GM12865 (cell line): ENCODE data around the gene ABHD15.

ENCODE experiments used
- DNase-seq: peaks from one replicate; pipeline ENCODE4 v3.0.0; 2010; ENCODE audit warnings: low read depth
- H3K4me3 ChIP-seq: 2 replicates; pipeline ENCODE4 v1.5.1; 2011; ENCODE audit warnings: mild to moderate bottlenecking, low read depth, low read length, control low read depth
- CTCF ChIP-seq: IDR thresholded peaks from 2 replicates; pipeline ENCODE4 v1.5.1; 2011; ENCODE audit warnings: low read length, control low read depth, low read depth, inconsistent platforms; ENCODE audit not compliant: insufficient read depth; ENCODE audit errors: missing control alignments

Gene ABHD15

GRCh38 chr17:29555840-29556239 lies 11.0 kb downstream of the ABHD15 start:
- DNase-seq, result no peak
- no peak overlapping the region for H3K4me3 ChIP-seq
- no peak for TF ChIP-seq CTCF

GRCh38 chr17:29549177-29549923 lies 17.5 kb downstream of the ABHD15 start:
- no peak overlapping the region for H3K4me3 ChIP-seq
- DNase-seq, result peak; percentile 60
- TF ChIP-seq CTCF, result no peak

- no peak for TF ChIP-seq CTCF
- H3K4me3 ChIP-seq, result no peak overlapping the region
These were observed 20.0 kb downstream of the ABHD15 start for GRCh38 chr17:29546830-29547229.

DNA sequence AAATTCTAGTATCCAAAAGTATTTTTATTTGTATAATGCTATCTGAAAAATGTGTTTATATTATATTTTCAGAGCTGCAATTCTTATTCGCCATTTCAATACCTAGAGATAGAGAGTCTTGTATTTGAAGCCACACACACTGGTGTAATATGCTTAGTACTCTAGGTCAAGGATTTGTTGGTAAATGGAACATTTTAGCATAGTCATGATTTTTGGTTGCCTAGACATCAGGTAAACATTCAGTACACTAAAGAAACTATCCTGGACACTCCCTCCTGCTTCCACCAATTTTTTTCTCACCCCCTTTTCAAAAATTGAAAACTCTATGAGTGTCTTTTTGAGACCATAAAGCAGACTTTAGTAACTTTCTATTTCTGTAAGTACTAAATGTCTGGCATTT lies 20.8 kb downstream of the ABHD15 start:
- DNase-seq, result no peak
- no peak for TF ChIP-seq CTCF
- no peak overlapping the region for H3K4me3 ChIP-seq

More at GRCh38 chr17:29546830-29547229, 20.0 kb downstream of the ABHD15 start:
- no peak for DNase-seq

DNA sequence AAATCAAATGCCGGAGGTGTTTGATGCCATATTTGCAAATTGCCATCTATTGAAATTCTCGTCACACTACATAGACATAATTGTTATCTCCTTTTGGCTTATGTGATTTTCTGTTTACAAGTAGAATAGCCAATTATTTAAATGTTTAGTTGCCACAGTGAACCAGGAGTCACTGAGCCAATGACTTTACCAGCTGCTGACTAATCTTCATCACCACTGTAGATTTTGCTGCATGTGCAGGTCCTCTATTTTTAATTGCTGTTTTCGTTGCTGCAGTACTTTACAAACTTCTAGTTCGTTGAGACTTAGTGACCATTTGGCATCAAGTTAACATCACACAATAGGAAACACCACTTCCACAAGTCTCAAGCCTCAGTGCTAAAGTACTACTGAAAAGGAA lies 22.8 kb downstream of the ABHD15 start:
- H3K4me3 ChIP-seq, result no peak overlapping the region
- no peak for DNase-seq
- TF ChIP-seq CTCF, result no peak

DNA sequence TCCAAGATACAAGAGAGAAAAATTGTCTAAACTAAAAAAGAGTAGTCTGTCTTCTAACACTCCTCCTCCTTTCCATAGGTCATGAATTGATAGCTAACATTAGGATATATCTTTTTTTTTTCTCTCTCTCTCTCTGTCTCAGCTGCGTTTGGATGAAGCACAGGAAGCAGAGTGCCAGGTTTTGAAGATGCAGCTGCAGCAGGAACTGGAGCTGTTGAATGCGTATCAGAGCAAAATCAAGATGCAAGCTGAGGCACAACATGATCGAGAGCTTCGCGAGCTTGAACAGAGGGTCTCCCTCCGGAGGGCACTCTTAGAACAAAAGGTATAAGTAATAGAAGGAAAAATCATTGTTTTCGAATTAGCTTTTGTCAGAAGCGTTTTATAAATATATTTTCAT lies 32.9 kb downstream of the ABHD15 start:
- no peak for DNase-seq
- no peak for TF ChIP-seq CTCF

GRCh38 chr17:29526322-29526721 lies 40.5 kb downstream of the ABHD15 start:
- no peak for DNase-seq
- TF ChIP-seq CTCF, result no peak
- no peak overlapping the region for H3K4me3 ChIP-seq

More for the DNA sequence above, 32.9 kb downstream of the ABHD15 start:
- no peak overlapping the region for H3K4me3 ChIP-seq
